ENCODE measurements around the gene GLIS1. TPM values are rescaled to one million over a fixed set of nuclear protein-coding genes. Genes with fewer than 3 reads are reported as not detected.

GLIS1 gene
- polyA plus RNA-seq, 1 donor from 2014 or later, result not detected

- H3K9me3 ChIP-seq (ENCODE audit: low read length), result no peaks in the 10 kb centered on the region
- H3F3A ChIP-seq (ENCODE audit: insufficient read depth, low read length, poor library complexity, severe bottlenecking), result no peaks in the 10 kb centered on the region
- no peak overlapping the region for H3K4me2 ChIP-seq (ENCODE audit: low read length)
- H3K9ac ChIP-seq (ENCODE audit: low read length), result no peak overlapping the region
- H3K27me3 ChIP-seq (ENCODE audit: insufficient read depth, low read depth, low read length), result no peaks in the 10 kb centered on the region
- H3K4me3 ChIP-seq (ENCODE audit: low read length), result no peak overlapping the region
- H3K9me2 ChIP-seq (ENCODE audit: insufficient read depth, low read length), result no peaks in the 10 kb centered on the region
- no peaks in the 10 kb centered on the region for H3K79me2 ChIP-seq (replicated peaks; ENCODE audit: insufficient read depth, low read length)
- H2AFZ ChIP-seq (ENCODE audit: low read depth, low read length), result no peak overlapping the region
- H3K27ac ChIP-seq (ENCODE audit: low read length), result no peak overlapping the region
- no peaks in the 10 kb centered on the region for H3K36me3 ChIP-seq (ENCODE audit: insufficient read depth, low read length)
- TF ChIP-seq CTCF (IDR thresholded peaks at IDR 0.05; ENCODE audit: poor library complexity, severe bottlenecking) (no peak), TAF1 (IDR thresholded peaks at IDR 0.05; ENCODE audit: low read depth) (no peak), MXI1 (conservative IDR thresholded peaks at IDR 0.05; ENCODE audit: poor library complexity, severe bottlenecking) (no peak), EP300 (conservative IDR thresholded peaks at IDR 0.05; ENCODE audit: poor library complexity, severe bottlenecking) (no peak), EZH2 (IDR thresholded peaks at IDR 0.05; ENCODE audit: borderline replicate concordance, insufficient read depth, low read length, poor library complexity, severe bottlenecking) (no peak), RAD21 (conservative IDR thresholded peaks at IDR 0.05) (no peak), SMC3 (conservative IDR thresholded peaks at IDR 0.05; ENCODE audit: poor library complexity) (no peak), POLR2AphosphoS5 (IDR thresholded peaks at IDR 0.05) (no peak), REST (IDR thresholded peaks at IDR 0.05; ENCODE audit: borderline replicate concordance) (no peak)
- H4K20me1 ChIP-seq (ENCODE audit: insufficient read depth), result no peaks in the 10 kb centered on the region
These were observed 119.5 kb downstream of the GLIS1 start for GRCh38 chr1:53619367-53620060.

- Histone ChIP-seq H3K27ac (ENCODE audit: low read length) (no peak overlapping the region), H3K79me2 (replicated peaks; ENCODE audit: insufficient read depth, low read length) (no peaks in the 10 kb centered on the region), H4K20me1 (ENCODE audit: insufficient read depth) (no peaks in the 10 kb centered on the region), H2AFZ (ENCODE audit: low read depth, low read length) (no peak overlapping the region), H3K4me3 (ENCODE audit: low read length) (no peak overlapping the region), H3K9ac (ENCODE audit: low read length) (no peak overlapping the region), H3K9me3 (ENCODE audit: low read length) (no peaks in the 10 kb centered on the region), H3K9me2 (ENCODE audit: insufficient read depth, low read length) (no peaks in the 10 kb centered on the region), H3K4me2 (ENCODE audit: low read length) (no peak overlapping the region), H3F3A (ENCODE audit: insufficient read depth, low read length, poor library complexity, severe bottlenecking) (no peaks in the 10 kb centered on the region), H3K27me3 (ENCODE audit: insufficient read depth, low read depth, low read length) (no peaks in the 10 kb centered on the region), H3K36me3 (ENCODE audit: insufficient read depth, low read length) (no peaks in the 10 kb centered on the region)
- TF ChIP-seq REST (IDR thresholded peaks at IDR 0.05; ENCODE audit: borderline replicate concordance), result no peak
- TF ChIP-seq POLR2AphosphoS5 (IDR thresholded peaks at IDR 0.05), result no peak
These were observed 120.2 kb downstream of the GLIS1 start for GRCh38 chr1:53618500-53619366.

All from neural cell (in vitro differentiated cells).